OCI-LY3 (cell line): Measurements from ENCODE around the gene EMSY.

Source experiments
- H2AFZ ChIP-seq: fragments of 200-600, 300-600 bp; shearing (Covaris generic); 2 replicates; pipeline ENCODE4 v1.6.0; 2014; ENCODE audit warnings: antibody characterized with exemption, low read depth, low read length
- H3K27ac ChIP-seq: fragments of 200-600, 300-600 bp; sonication (generic); 2 replicates; pipeline ENCODE4 v1.5.1; 2014; ENCODE audit warnings: mild to moderate bottlenecking, low read length, moderate library complexity, mixed read lengths
- H3K27me3 ChIP-seq: fragments of 200-600, 300-600 bp; sonication (generic); 2 replicates; pipeline ENCODE4 v1.6.1; 2014; ENCODE audit warnings: low read depth, low read length, mixed read lengths
- H3K36me3 ChIP-seq: fragments of 200-600, 300-600 bp; sonication (generic); replicated peaks from 2 replicates; pipeline ENCODE3; 2014; ENCODE audit warnings: low read depth, low read length, mixed read lengths
- H3K4me1 ChIP-seq: fragments of 300-600, 200-600 bp; sonication (generic); 2 replicates; pipeline ENCODE4 v1.6.1; 2014; ENCODE audit warnings: low read length, mixed read lengths
- H3K4me2 ChIP-seq: fragments of 200-600, 300-600 bp; sonication (generic); 2 replicates; pipeline ENCODE4 v1.6.1; 2014; ENCODE audit warnings: low read length, mixed read lengths
- H3K4me3 ChIP-seq: fragments of 300-600, 200-600 bp; sonication (generic); 2 replicates; pipeline ENCODE4 v1.5.1; 2014; ENCODE audit warnings: antibody characterized with exemption, mild to moderate bottlenecking, low read length, moderate library complexity
- H3K79me2 ChIP-seq: fragments of 300-600, 200-600 bp; shearing (Covaris generic); 2 replicates; pipeline ENCODE4 v1.6.1; 2014; ENCODE audit warnings: mild to moderate bottlenecking, low read length, mixed read lengths
- H3K9ac ChIP-seq: fragments of 300-600, 200-600 bp; shearing (Covaris generic); 2 replicates; pipeline ENCODE4 v1.6.0; 2014; ENCODE audit warnings: mild to moderate bottlenecking, low read length, moderate library complexity
- H3K9me3 ChIP-seq: fragments of 200-600, 300-600 bp; shearing (Covaris generic); 2 replicates; pipeline ENCODE4 v1.6.1; 2014; ENCODE audit warnings: low read length, mixed read lengths; ENCODE audit not compliant: insufficient read depth
- H4K20me1 ChIP-seq: fragments of 200-600, 300-600 bp; sonication (generic); 2 replicates; pipeline ENCODE4 v1.6.1; 2016; ENCODE audit warnings: low read length, mixed read lengths; ENCODE audit not compliant: insufficient read depth
- EZH2phosphoT487 ChIP-seq: fragments of 200-600 bp; shearing (Covaris generic); IDR thresholded peaks from 2 replicates; pipeline ENCODE4 v1.6.1; 2018; ENCODE audit warnings: antibody characterized with exemption, mixed run types, low read depth
- TF ChIP-seq, protein P1 (sequence below): fragments of 200-600, 300-600 bp; sonication (generic); IDR thresholded peaks from 2 replicates; pipeline ENCODE4 v1.5.1; 2014; ENCODE audit warnings: antibody characterized with exemption, low read length, low read depth

EMSY gene

DNA sequence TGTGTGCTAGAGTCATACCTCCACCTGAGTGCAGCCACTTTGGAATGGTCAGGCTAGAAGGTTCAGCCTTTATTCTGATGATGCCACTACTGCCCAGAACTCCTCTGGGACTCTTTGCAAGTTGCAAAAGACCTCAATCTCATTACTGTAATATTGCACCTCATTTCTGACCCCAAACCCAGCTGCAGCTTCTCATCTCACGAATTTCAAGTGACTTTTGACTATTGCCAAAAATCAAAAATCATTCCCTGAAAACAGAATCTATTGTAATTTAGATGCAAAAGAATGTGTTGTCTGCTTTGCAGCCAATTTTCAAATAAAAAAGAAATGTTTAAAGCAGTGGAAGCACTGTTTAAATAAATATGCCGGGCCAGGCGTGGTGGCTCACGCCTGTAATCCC is 38.5 kb upstream of the EMSY start:
- Histone ChIP-seq H3K9me3 (no peaks in the 10 kb centered on the region), H2AFZ (no peak overlapping the region), H3K4me3 (no peak overlapping the region), H3K4me1 (peaks cover 5% of the 10 kb centered on the region), H3K36me3 (no peaks in the 10 kb centered on the region), H3K4me2 (no peak overlapping the region), H3K27me3 (peaks cover 53% of the 10 kb centered on the region), H3K27ac (no peak overlapping the region), H3K9ac (no peak overlapping the region), H4K20me1 (no peaks in the 10 kb centered on the region), H3K79me2 (no peaks in the 10 kb centered on the region)
- TF ChIP-seq EZH2phosphoT487: no peak
- TF ChIP-seq, protein P1, sequence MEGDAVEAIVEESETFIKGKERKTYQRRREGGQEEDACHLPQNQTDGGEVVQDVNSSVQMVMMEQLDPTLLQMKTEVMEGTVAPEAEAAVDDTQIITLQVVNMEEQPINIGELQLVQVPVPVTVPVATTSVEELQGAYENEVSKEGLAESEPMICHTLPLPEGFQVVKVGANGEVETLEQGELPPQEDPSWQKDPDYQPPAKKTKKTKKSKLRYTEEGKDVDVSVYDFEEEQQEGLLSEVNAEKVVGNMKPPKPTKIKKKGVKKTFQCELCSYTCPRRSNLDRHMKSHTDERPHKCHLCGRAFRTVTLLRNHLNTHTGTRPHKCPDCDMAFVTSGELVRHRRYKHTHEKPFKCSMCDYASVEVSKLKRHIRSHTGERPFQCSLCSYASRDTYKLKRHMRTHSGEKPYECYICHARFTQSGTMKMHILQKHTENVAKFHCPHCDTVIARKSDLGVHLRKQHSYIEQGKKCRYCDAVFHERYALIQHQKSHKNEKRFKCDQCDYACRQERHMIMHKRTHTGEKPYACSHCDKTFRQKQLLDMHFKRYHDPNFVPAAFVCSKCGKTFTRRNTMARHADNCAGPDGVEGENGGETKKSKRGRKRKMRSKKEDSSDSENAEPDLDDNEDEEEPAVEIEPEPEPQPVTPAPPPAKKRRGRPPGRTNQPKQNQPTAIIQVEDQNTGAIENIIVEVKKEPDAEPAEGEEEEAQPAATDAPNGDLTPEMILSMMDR: no peak

DNA sequence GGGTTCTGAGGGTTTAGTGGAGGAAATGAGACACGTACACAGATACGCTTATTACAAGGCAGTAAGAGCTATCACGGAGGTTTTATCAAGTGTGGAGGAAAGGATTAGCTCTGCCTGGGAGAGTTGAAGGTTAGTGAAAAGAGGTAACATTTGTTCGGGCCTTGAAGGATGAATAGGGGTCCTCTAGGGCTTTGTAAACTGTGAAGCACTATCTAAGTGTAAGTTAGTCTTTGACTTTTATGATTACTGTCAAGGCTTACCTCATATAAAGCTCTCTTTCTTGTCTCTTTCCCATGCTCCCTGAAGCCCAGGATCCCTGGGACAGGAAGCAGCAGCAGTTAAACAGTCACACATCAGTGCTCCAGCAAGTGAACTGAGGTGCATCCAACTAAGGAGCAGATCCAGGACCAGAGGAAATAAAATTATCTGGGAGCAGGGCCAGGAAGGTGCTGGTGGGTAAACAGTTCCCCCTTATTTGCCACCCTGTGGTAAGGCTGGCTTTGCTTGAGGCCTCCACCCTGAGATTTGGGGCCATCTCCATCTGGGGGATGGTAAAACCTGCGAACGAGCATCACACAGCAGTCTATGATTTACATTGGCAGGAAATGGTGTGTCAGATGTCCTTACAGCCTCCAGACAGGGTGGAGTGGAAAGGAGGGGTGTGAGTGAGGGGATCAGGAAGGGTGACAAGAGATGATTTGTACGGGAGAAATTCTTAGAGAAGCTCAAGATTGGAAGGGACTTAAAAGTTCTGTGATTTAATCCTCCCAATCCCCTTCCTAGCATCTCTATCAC is 36.5 kb upstream of the EMSY start:
- no peaks in the 10 kb centered on the region for H3K4me1 ChIP-seq
- no peak overlapping the region for H2AFZ ChIP-seq
- no peaks in the 10 kb centered on the region for H4K20me1 ChIP-seq
- peaks cover 65% of the 10 kb centered on the region for H3K27me3 ChIP-seq
- H3K36me3 ChIP-seq: no peaks in the 10 kb centered on the region
- no peak overlapping the region for H3K4me2 ChIP-seq
- TF ChIP-seq EZH2phosphoT487: no peak
- TF ChIP-seq, protein P1: no peak
- no peak overlapping the region for H3K4me3 ChIP-seq
- H3K27ac ChIP-seq: no peak overlapping the region
- no peaks in the 10 kb centered on the region for H3K79me2 ChIP-seq
- no peak overlapping the region for H3K9ac ChIP-seq
- no peaks in the 10 kb centered on the region for H3K9me3 ChIP-seq

GRCh38 chr11:76410851-76411357 is 33.9 kb upstream of the EMSY start:
- Histone ChIP-seq H3K27ac (no peak overlapping the region), H3K9ac (no peak overlapping the region), H3K9me3 (no peaks in the 10 kb centered on the region), H3K4me2 (no peak overlapping the region), H3K4me1 (no peaks in the 10 kb centered on the region), H2AFZ (no peak overlapping the region), H3K27me3 (peaks cover 60% of the 10 kb centered on the region), H4K20me1 (no peaks in the 10 kb centered on the region), H3K4me3 (no peak overlapping the region), H3K36me3 (no peaks in the 10 kb centered on the region), H3K79me2 (no peaks in the 10 kb centered on the region)
- TF ChIP-seq EZH2phosphoT487: no peak
- TF ChIP-seq, protein P1: no peak

GRCh38 chr11:76415073-76415472 is 29.7 kb upstream of the EMSY start:
- no peaks in the 10 kb centered on the region for H3K36me3 ChIP-seq
- TF ChIP-seq, protein P1: peak; percentile 19; the same call in 1 of the 2 replicates
- no peak for TF ChIP-seq EZH2phosphoT487
- no peaks in the 10 kb centered on the region for H4K20me1 ChIP-seq

More at GRCh38 chr11:76415073-76415472, 29.7 kb upstream of the EMSY start:
- Histone ChIP-seq H3K4me3 (no peak overlapping the region), H3K4me2 (no peak overlapping the region), H3K9me3 (no peaks in the 10 kb centered on the region), H3K79me2 (no peaks in the 10 kb centered on the region), H3K27me3 (peaks cover 67% of the 10 kb centered on the region), H3K4me1 (no peaks in the 10 kb centered on the region), H3K9ac (no peak overlapping the region), H3K27ac (no peak overlapping the region), H2AFZ (no peak overlapping the region)
